Measurements from ENCODE around the gene NCKAP5.
A peak's percentile ranks its signal among the peaks of the same experiment; 100 is the strongest.
"Not testable (repeated sequence)": the region's sequence is repeated elsewhere in the genome, so short reads cannot be mapped to it uniquely, and the experiment has no call there.

The NCKAP5 gene

GRCh38 chr2:133496501-133497269, 71.6 kb downstream of the NCKAP5 start:
- no peak for DNase-seq

DNA sequence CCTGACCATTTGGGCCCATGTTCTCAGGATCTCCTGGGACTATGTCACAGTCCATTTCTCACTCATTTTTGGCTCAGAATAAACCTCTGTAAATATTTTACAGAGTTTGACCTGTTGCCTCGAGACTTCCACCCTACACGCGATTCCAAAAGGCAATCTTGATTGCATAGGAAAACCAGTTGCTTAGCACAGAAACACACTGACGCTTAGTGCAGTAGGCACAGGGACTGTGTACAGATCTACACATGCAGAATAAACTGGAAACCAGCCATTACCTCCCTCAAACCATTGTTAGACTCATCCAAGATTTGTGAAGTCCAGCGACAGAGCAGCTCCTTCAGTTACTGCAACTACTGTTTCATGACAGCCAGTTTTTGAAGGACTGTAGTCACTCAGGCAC, 73.0 kb downstream of the NCKAP5 start:
- no peak for DNase-seq

- DNase-seq, result no peak
Observed at GRCh38 chr2:133492719-133493380, 75.4 kb downstream of the NCKAP5 start.

GRCh38 chr2:133490411-133490980, 77.8 kb downstream of the NCKAP5 start:
- DNase-seq, result no peak

- peak; percentile 27 for DNase-seq
Observed at GRCh38 chr2:133489641-133490410, 78.4 kb downstream of the NCKAP5 start.

DNA sequence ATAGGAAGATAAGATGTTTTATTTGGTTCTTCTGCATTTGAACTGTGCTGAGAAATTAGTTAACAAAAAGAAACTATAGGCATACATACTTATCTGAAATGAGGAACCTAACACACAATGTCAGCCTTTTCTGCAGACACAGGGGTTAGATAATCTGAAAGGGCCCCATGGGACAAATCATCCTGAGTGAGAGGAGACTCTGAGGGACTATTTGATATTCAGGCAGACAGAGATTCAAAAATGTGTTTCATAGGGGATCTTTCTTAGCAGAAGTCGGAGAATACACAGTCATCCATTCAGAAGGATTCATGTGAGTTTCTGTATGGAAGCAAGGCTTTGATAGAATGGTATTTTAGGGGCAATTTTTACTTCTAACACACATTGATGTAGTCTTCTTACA, 79.1 kb downstream of the NCKAP5 start:
- DNase-seq, result no peak

GRCh38 chr2:133486771-133487191, 81.5 kb downstream of the NCKAP5 start:
- DNase-seq, result peak; percentile 79

GRCh38 chr2:133485868-133486267, 82.4 kb downstream of the NCKAP5 start:
- no peak for DNase-seq

DNA sequence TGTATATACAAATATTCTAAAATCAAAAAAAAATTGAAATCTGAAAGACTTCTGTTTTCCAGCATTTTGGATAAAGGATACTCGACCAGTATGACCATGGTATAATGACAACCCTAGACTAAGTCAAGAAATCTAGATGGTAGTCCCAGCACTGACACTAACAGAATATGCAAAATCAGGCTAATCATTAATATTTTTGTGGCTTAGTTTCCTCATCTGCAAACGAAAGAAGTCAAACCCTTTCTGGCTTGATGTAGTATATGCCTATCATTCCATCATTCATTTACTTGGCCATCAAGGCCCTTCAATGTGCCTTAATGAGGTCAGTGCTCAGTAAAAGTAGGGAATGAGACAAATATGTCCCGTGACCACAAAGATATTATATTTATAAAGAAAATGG, 83.5 kb downstream of the NCKAP5 start:
- DNase-seq, result no peak

DNA sequence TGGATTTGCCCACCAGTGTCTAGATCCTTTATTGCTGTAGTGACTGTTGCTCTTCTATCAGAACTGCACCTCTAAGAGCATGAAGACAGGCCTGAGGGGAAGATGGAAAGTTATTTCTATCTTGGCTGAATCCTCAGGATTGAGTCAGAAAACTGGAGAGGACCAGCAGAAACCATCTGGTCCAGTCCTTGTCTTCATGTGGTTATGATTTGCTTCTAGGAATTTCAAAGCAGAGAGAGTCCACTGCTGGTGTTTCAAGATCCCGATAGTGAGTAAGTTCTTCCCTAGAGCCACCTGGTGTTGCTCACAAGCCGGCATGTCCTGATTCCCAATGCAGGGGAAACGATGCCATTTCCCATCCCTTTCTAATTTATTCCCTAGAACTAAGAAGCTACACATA, 84.2 kb downstream of the NCKAP5 start:
- peak; percentile 58 for DNase-seq

DNA sequence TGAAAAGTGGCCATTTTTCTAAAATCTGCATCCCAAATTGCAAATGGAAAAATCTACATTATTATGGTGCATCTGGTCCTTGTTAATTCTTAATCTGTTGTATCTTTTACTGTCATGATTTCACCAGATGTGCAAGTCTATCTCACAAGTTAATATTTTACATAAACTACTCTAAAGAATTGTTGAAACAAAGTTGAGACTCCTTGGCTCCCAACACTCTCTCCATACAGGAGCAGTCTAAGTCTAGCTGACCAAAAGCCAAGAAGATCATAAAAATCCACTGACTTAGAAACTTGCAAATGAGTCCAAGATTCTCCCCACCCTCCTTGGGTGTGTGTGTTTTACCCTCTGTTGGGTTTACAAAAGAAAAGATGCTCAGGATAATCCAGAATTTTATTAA, 85.1 kb downstream of the NCKAP5 start:
- no peak for DNase-seq

DNA sequence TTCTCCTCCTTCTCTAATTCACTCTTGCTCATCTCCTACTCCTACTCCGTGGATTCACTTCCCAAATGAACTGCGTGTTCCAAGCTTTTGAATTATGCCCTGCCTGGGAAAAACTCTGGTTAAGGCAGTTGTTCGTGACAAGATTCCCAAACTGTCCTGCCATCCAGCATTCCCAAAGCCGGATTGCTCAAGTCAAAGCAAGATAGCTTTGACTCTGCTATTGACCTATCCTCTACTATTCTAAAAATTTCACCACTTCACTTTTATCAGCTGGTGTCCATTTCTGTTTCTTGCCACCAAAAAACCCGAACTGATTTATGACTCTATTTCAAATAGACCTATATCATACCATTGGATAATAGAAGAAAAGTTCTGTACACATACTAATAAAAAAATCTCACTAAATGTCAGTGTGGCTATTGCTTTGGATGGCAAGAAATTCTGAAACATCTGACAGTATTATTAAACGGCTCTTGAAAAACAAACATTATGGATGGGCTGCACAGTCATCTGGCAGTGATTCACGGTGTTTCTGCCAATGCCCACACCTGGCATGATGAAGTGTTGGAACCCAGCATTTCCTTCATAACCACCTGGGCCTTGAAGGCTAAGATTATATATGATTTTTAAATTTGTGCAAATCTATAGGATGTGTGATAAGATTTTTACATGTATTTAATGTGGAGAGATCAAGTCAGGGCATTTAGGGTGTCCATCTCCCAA, 87.4 kb downstream of the NCKAP5 start:
- no peak for DNase-seq

- peak; percentile 76 for DNase-seq
Observed at GRCh38 chr2:133477616-133477990, 90.7 kb downstream of the NCKAP5 start.

DNA sequence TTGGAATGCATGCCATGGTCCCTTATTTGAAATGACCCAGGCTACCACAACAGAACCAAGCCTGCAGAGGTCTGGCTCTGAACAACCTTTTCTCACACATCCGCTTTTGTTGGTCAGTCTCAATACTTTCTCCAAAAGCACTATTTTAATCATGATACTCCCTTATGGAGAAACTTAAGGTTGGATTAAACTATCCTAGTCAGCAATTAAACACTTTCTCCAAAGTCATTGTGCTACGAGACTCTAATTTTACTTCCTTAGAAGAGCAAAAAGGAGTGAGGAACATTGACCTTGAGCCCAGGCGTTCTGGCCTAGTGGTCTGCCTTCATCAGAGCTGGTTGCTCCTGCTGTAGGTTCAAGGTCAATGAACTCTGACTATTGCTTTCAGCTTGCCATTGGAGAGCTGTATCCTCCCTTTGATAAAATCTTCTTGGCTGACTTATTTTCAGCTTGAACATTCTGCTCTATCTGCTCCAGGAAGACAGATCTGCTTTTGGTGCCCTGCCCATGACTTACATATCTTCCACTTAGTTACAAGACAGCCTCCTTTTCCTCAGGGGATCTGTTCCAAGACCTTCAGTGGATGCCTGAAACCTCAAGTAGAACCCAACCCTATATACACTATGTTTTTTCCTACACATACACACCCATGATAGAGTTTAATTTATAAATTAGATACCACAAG, 91.2 kb downstream of the NCKAP5 start:
- DNase-seq, result peak; percentile 39

- no peak for DNase-seq
Observed at GRCh38 chr2:133476286-133476685, 92.0 kb downstream of the NCKAP5 start.

- DNase-seq, result no peak
Observed at GRCh38 chr2:133475610-133476009, 92.7 kb downstream of the NCKAP5 start.

DNA sequence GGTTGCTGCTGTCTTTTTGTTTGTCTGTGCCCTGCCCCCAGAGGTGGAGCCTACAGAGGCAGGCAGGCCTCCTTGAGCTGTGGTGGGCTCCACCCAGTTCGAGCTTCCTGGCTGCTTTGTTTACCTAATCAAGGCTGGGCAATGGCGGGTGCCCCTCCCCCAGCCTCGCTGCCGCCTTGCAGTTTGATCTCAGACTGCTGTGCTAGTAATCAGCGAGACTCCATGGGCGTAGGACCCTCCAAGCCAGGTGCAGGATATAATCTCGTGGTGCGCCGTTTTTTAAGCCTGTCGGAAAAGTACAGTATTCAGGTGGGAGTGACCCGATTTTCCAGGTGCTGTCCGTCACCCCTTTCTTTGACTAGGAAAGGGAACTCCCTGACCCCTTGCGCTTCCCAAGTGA, 97.8 kb downstream of the NCKAP5 start:
- not testable (repeated sequence) for DNase-seq

DNA sequence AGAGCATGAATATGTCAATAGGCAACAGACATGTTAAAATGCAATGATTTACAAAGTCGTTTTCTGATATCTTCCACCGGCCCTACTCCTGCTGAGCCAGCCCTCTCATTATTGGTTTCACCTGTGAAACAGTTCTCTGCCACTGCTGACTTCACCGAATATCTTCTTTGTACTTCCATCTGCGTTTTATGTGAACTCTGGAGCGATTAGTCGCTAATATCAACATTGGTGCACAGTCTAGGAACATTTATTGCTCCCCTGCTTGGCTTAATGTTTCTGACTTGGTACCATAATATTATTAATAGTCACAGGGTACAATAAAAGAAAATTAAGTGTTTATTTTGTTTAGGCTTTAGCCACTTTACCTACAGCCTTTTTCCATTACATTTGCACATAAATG, 105.5 kb downstream of the NCKAP5 start:
- DNase-seq, result no peak

DNA sequence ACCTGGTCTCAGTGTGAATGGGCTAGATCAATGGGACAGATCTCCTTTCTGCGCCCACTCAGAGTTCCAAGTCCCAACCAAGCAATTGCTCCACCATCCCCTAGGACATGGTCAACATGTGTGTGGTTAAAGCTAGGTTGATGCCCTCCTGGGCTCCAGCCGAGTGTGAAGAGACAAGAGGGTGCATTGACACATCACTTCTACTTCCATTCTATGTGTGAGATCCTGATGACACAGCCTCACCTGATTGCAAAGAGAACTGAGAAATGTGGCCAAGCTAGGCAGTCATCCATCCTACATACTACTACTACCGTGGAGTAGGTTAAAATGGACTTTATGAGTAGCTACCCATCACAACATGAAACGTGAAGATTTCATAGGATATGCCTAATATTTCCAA, 106.8 kb downstream of the NCKAP5 start:
- DNase-seq, result no peak

GRCh38 chr2:133459590-133459989, 108.7 kb downstream of the NCKAP5 start:
- peak; percentile 62 for DNase-seq

DNA sequence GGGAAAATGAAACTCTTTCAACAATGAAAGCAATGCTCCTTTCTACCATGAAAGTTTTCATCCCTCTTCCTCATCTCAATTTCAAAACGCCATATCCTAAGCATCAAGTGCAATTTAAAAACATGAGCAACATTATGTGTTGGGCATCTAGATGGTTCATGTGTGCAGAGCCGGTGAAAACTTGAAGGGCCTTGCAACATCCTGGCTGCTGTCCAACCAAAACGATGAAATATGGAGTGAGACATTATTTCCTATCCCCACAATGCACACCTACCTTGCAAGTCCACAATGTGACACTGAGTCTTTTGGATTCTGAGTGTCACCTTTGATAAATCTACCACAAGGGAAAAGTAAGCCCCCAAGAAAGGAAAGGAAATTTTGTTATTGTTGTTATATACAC, 110.0 kb downstream of the NCKAP5 start:
- peak; percentile 52 for DNase-seq

- no peak for DNase-seq
Observed at GRCh38 chr2:133457861-133458260, 110.4 kb downstream of the NCKAP5 start.

Data from fibroblast of skin of back (primary cell).